Caco-2 (cell line): ENCODE results near the gene CRAT. TPM values are rescaled to one million over a fixed set of nuclear protein-coding genes. Genes with fewer than 3 reads are reported as not detected.

Experiments
- BruUV-seq: library from RNA; stranded (reverse); fragments of 400-500 nt; replicated peaks from 2 replicates; lab custom pipeline; 2021; lab: Mats Ljungman, UMichigan
- CTCF ChIA-PET: fragments of 300-600 bp; sonication (Branson Sonifier 250); formaldehyde crosslinking; loops from one replicate; lab custom pipeline; 2022; ENCODE audit warnings: antibody characterized with exemption; lab: Charles Lee
- POLR2A ChIA-PET: fragments of 300-600 bp; sonication (Branson Sonifier 250); formaldehyde crosslinking; loops from one replicate; lab custom pipeline; 2022; ENCODE audit warnings: antibody characterized with exemption; lab: Charles Lee
- DNase-seq, 2 experiments: peaks; one replicate each; pipeline versions ENCODE4 v3.0.0 to v3.0.0-alpha.2; 2020 to 2022
- H3K27me3 ChIP-seq: replicated peaks from 2 replicates; pipeline ENCODE4 v1.6.0; 2011; ENCODE audit warnings: low read length; ENCODE audit not compliant: control insufficient read depth, insufficient read depth
- H3K36me3 ChIP-seq: 2 replicates; pipeline ENCODE4 v1.5.1; 2011; ENCODE audit warnings: low read length; ENCODE audit not compliant: control insufficient read depth, insufficient read depth
- H3K4me1 ChIP-seq: fragments of 250-450 bp; sonication (Bioruptor Pico); 2 replicates; pipeline ENCODE4 v1.5.1; 2020; ENCODE audit warnings: mild to moderate bottlenecking
- H3K4me3 ChIP-seq: 2 replicates; pipeline ENCODE4 v1.5.1; 2011; ENCODE audit warnings: low read depth, mild to moderate bottlenecking, control low read depth, low read length
- H3K9me3 ChIP-seq: fragments of 250-450 bp; sonication (Bioruptor Pico); 2 replicates; pipeline ENCODE4 v1.5.1; 2020; ENCODE audit warnings: mild to moderate bottlenecking, moderate library complexity
- H3K27ac Mint-ChIP-seq: one replicate; pipeline ENCODE4 v1.8.0; 2022; ENCODE audit warnings: mixed read lengths; ENCODE audit not compliant: unreplicated experiment
- H3K27me3 Mint-ChIP-seq: one replicate; pipeline ENCODE4 v1.8.0; 2022; ENCODE audit warnings: mixed read lengths; ENCODE audit not compliant: insufficient read depth, unreplicated experiment
- H3K36me3 Mint-ChIP-seq: one replicate; pipeline ENCODE4 v1.8.0; 2022; ENCODE audit warnings: mild to moderate bottlenecking, mixed read lengths; ENCODE audit not compliant: insufficient read depth, unreplicated experiment
- H3K4me1 Mint-ChIP-seq: one replicate; pipeline ENCODE4 v1.8.0; 2022; ENCODE audit warnings: low read depth, mixed read lengths; ENCODE audit not compliant: unreplicated experiment
- H3K4me3 Mint-ChIP-seq: one replicate; pipeline ENCODE4 v1.8.0; 2022; ENCODE audit warnings: mild to moderate bottlenecking, moderate library complexity, mixed read lengths; ENCODE audit not compliant: unreplicated experiment
- H3K9me3 Mint-ChIP-seq: one replicate; pipeline ENCODE4 v1.8.0; 2022; ENCODE audit warnings: mixed read lengths; ENCODE audit not compliant: unreplicated experiment
- intact Hi-C: fragments of 100-400 bp; cut with micrococcal nuclease; formaldehyde crosslinking; loops from one replicate; pipeline ENCODE4 v1.10.0; 2022; ENCODE audit not compliant: unreplicated experiment
- total RNA-seq: library from RNA; stranded (reverse); gene quantifications from 2 replicates; pipeline ENCODE4 v1.2.3, GENCODE V29; 2022
- TF ChIP-seq, protein P1 (sequence below), 2 experiments: fragments of 200-600 bp in 1 of 2; IDR thresholded peaks; 1 replicate in 1 of 2; 2 replicates in 1 of 2; pipeline versions ENCODE4 v1.5.1 to v1.8.0; 2011 to 2022; ENCODE audit warnings: antibody characterized with exemption in 1 of 2, control low read depth in 1 of 2, inconsistent platforms in 1 of 2, low read depth in 1 of 2, low read length in 1 of 2, mild to moderate bottlenecking in 1 of 2, moderate library complexity in 1 of 2; ENCODE audit not compliant: insufficient read depth in 1 of 2, severe bottlenecking in 1 of 2, unreplicated experiment in 1 of 2

The CRAT gene
- total RNA-seq, 1 experiment from 2014 or later = 20.7 TPM

DNA sequence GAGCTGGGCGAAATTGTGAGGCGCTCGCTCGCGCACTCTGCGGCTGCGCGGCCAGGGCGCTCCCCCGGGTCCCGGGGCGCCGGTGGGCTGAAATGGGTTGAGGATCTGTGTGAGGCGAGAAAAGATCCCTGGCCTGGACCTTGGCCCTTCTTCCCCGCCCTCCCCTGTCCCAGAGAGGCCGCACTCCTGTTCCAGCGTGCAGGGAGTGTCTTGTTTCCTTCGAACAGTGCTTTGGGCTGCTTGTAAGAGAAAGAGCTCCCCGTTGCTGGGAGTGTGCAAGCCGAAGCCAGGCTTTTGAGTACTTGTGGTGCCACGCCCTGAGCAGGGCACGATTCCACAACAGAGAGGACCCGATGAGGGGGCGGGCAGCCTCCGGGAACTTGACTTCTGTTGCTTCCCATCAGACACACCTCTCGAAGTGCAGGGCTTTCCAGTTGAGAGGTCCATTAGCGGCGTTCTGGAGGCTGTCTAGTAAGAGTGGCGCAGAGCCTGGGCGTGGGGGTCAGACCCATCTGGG lies 29.1 kb downstream of the CRAT start:
- peaks cover 5% of the 10 kb centered on the region for H3K4me1 Mint-ChIP-seq
- TF ChIP-seq, protein P1, sequence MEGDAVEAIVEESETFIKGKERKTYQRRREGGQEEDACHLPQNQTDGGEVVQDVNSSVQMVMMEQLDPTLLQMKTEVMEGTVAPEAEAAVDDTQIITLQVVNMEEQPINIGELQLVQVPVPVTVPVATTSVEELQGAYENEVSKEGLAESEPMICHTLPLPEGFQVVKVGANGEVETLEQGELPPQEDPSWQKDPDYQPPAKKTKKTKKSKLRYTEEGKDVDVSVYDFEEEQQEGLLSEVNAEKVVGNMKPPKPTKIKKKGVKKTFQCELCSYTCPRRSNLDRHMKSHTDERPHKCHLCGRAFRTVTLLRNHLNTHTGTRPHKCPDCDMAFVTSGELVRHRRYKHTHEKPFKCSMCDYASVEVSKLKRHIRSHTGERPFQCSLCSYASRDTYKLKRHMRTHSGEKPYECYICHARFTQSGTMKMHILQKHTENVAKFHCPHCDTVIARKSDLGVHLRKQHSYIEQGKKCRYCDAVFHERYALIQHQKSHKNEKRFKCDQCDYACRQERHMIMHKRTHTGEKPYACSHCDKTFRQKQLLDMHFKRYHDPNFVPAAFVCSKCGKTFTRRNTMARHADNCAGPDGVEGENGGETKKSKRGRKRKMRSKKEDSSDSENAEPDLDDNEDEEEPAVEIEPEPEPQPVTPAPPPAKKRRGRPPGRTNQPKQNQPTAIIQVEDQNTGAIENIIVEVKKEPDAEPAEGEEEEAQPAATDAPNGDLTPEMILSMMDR (IDR thresholded peaks at IDR 0.05; ENCODE audit: insufficient read depth in 1 of 2, low read depth in 1 of 2, low read length in 1 of 2, severe bottlenecking in 1 of 2, unreplicated experiment in 1 of 2) = no peak
- BruUV-seq = TSS peak; percentile 66
- no peak for DNase-seq
- Histone ChIP-seq H3K4me1 (peaks cover 14% of the 10 kb centered on the region; the same call in 1 of the 2 replicates), H3K27me3 (no peaks in the 10 kb centered on the region), H3K4me3 (peak overlapping the region; percentile 70), H3K9me3 (no peaks in the 10 kb centered on the region), H3K36me3 (no peaks in the 10 kb centered on the region)
- no peaks in the 10 kb centered on the region for H3K9me3 Mint-ChIP-seq
- peak overlapping the region; percentile 80 for H3K27ac Mint-ChIP-seq
- intact Hi-C loops = loop anchor here (1.0 kb wide), 2 partner anchors 29 to 53 kb away; partner anchors contain the start of genes CRAT and SH3GLB2
- ChIA-PET CTCF (interaction anchor here (0.6 to 1.7 kb wide), 7 partner anchors 16 to 263 kb away, joined by 3 to 14 read pairs (median 3); partner anchors contain the start of genes ENDOG and SH3GLB2), POLR2A (interaction anchor here (0.6 to 1.7 kb wide), 4 partner anchors 22 to 302 kb away, joined by 3 to 4 read pairs (median 3); partner anchors contain the start of genes SH3GLB2 and SPOUT1)
- H3K36me3 Mint-ChIP-seq = peaks cover 13% of the 10 kb centered on the region
- peak overlapping the region; percentile 86 for H3K4me3 Mint-ChIP-seq
- H3K27me3 Mint-ChIP-seq = no peaks in the 10 kb centered on the region

DNA sequence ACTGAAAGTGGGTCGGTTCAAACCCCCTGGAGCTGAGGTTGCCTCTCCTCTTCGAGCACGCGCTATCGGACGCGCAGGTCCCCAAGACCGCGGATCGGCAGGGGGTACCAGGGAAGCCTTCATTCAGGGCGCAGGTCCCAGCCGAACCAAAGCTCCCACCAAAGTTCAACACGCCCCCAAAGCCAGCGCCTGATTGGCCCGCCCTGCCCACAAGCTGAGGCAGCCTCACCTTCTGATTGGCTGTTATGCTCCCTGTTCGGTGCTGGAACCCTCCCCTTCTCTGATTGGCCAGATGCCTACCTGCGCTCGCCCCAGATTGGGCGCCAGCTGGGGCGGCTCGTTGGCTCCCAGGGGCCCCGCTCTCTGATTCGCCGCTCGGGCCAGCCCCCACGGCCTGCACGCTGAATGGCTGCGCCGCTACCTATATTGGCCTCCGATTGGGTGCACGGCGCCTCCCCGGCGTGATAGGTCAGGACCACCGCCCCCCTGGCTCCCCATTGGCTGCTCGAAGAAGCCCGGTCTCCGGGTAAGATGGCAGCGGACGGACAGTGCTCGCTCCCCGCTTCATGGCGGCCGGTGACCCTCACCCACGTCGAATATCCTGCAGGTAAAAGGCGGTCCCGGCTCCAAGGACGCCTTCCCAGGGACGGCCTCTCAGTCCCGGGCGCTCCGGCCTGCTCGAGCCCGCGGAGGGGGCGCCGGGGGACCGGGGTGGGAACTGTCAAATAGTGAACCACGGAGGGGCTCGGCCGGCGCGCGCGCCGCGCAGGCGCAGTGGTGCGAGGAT lies 29.8 kb downstream of the CRAT start, which contains the start of gene DOLPP1:
Gene DOLPP1 (plus strand): TSS at position 511 of the 787 bp plus-strand sequence. CDS start 21 bp downstream, at position 532.
- peak; percentile 99 to 100 for DNase-seq
- ChIA-PET POLR2A (interaction anchor here (0.6 to 1.7 kb wide), 8 partner anchors 18 to 415 kb away, joined by 3 to 5 read pairs (median 3); partner anchors contain the start of genes IER5L, SH3GLB2 and SPOUT1), CTCF (interaction anchor here (0.6 to 1.7 kb wide), 8 partner anchors 17 to 544 kb away, joined by 3 to 14 read pairs (median 3); partner anchors contain the start of genes ENDOG and SH3GLB2)
- Mint-ChIP-seq H3K4me1 (peaks cover 5% of the 10 kb centered on the region), H3K4me3 (peak within 1 kb of the TSS; percentile 86), H3K27me3 (no peaks in the 10 kb centered on the region), H3K27ac (peak within 1 kb of the TSS; percentile 80), H3K36me3 (peaks cover 13% of the 10 kb centered on the region), H3K9me3 (no peaks in the 10 kb centered on the region)
- TF ChIP-seq, protein P1 (IDR thresholded peaks at IDR 0.05; ENCODE audit: insufficient read depth in 1 of 2, low read depth in 1 of 2, low read length in 1 of 2, severe bottlenecking in 1 of 2, unreplicated experiment in 1 of 2) = no peak
- intact Hi-C loops = loop anchor here (1.0 kb wide), 2 partner anchors 30 to 52 kb away; partner anchors contain the start of genes CRAT and SH3GLB2
- no TSS peak for BruUV-seq
- Histone ChIP-seq H3K4me3 (peak within 1 kb of the TSS; percentile 70), H3K27me3 (no peaks in the 10 kb centered on the region), H3K36me3 (no peaks in the 10 kb centered on the region), H3K4me1 (peaks cover 14% of the 10 kb centered on the region; the same call in 1 of the 2 replicates), H3K9me3 (no peaks in the 10 kb centered on the region)

DNA sequence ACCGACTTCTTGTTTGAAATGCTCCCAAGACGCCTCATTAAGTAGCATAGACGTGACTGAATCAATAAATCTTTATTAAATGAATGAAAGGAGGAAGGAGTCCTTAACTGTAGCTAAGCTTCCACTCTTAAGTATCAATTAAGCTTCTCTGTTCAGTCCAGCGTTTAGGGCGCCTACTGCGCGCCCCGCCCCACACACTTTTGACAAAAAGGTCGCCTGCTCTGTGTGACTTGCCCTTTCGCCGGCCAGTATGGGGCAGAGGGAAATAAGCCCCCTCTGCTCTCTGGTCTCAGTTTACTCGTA lies 30.3 kb downstream of the CRAT start:
- TF ChIP-seq, protein P1 (IDR thresholded peaks at IDR 0.05; ENCODE audit: insufficient read depth in 1 of 2, low read depth in 1 of 2, low read length in 1 of 2, severe bottlenecking in 1 of 2, unreplicated experiment in 1 of 2) = no peak
- CTCF ChIA-PET = interaction anchor here (1.5 to 1.7 kb wide), 3 partner anchors 52 to 262 kb away, joined by 3 to 14 read pairs (median 3); partner anchors contain the start of genes ENDOG and SH3GLB2
- peak overlapping the region; percentile 86 for H3K4me3 Mint-ChIP-seq
- H3K9me3 Mint-ChIP-seq = no peaks in the 10 kb centered on the region
- no peaks in the 10 kb centered on the region for H3K27me3 Mint-ChIP-seq
- Histone ChIP-seq H3K4me3 (peak overlapping the region; percentile 69), H3K36me3 (no peaks in the 10 kb centered on the region), H3K9me3 (no peaks in the 10 kb centered on the region), H3K27me3 (no peaks in the 10 kb centered on the region), H3K4me1 (peaks cover 14% of the 10 kb centered on the region; the same call in 1 of the 2 replicates)
- intact Hi-C loops = no loop called here
- H3K27ac Mint-ChIP-seq = peak overlapping the region; percentile 80
- peaks cover 5% of the 10 kb centered on the region for H3K4me1 Mint-ChIP-seq
- no peak for DNase-seq
- POLR2A ChIA-PET = interaction anchor here (0.7 to 1.4 kb wide), 4 partner anchors 19 to 416 kb away, joined by 3 to 5 read pairs (median 4); partner anchors contain the start of gene IER5L
- H3K36me3 Mint-ChIP-seq = peaks cover 13% of the 10 kb centered on the region
- TSS peak; percentile 71 for BruUV-seq
